ENCODE data around the gene ITGB8.
"Not testable (repeated sequence)": the region's sequence is repeated elsewhere in the genome, so short reads cannot be mapped to it uniquely, and the experiment has no call there.

Gene ITGB8

DNA sequence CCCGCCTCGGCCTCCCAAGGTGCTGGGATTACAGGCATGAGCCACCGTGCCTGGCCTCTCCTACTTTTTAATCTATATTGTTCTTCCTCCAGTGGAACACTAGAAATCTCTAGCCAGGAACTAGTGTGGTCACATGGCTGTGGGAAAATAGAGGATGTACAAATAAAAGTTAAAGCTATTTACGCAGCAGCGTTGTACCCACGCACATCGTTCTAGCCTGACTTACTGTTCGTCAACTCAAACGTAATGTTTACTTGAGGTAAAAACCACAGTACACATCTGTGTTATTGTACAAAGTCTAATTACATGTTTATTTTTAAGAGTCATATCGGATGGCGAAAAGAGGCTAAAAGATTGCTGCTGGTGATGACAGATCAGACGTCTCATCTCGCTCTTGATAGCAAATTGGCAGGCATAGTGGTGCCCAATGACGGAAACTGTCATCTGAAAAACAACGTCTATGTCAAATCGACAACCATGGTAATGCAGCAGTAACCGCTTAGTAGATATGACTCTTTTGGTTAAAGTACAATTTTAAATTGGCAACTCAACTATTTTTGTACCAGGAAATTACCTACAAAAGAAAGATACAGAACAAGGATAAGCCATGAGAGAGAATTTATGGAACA lies 50.8 kb downstream of the ITGB8 start:
- no peak for TF ChIP-seq CTCF (IDR thresholded peaks at IDR 0.05; ENCODE audit: extremely low read depth, missing control alignments)
- DNase-seq (ENCODE audit: low spot score) = no peak

DNA sequence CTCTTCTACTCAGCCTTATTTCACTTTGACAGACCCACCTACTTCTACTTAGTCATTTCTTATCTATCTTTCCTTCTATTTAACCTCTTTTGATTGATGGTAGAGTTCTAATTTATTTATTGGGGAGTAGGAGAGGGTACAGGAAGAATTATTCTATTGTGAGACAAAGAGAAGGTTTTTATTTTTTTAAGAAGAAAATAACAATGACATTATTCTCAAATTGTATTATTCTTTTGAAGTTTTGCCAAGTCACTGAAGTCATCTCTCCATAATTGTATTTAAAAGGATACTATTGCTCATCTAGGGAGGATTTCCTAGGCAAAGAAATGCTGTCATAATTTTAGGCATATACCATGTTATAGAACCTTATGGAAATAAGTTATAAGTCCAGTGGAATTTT lies 52.7 kb downstream of the ITGB8 start:
- TF ChIP-seq CTCF (IDR thresholded peaks at IDR 0.05; ENCODE audit: extremely low read depth, missing control alignments) = no peak

DNA sequence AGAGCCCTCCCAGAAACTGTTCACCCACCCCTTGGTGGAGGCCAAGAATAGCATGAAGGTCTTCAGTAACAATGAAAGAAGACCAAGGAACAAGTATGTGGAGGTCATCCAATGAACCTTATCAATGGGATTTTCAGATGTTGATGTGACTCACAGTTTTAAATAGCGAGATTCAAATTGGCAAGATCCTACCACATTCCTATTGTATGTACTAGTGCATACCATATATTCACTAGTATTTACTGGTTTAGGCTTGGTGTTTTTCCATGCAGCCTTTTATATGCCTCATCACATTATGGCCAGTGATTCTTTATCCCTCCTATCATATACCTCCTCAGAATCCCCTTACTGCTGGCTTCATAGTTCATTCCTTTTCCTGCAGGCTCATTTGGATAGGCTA lies 54.4 kb downstream of the ITGB8 start:
- no peak for DNase-seq (ENCODE audit: low spot score)
- no peak for TF ChIP-seq CTCF (IDR thresholded peaks at IDR 0.05; ENCODE audit: extremely low read depth, missing control alignments)

More for the DNA sequence above, 52.7 kb downstream of the ITGB8 start:
- DNase-seq (ENCODE audit: low spot score) = no peak

DNA sequence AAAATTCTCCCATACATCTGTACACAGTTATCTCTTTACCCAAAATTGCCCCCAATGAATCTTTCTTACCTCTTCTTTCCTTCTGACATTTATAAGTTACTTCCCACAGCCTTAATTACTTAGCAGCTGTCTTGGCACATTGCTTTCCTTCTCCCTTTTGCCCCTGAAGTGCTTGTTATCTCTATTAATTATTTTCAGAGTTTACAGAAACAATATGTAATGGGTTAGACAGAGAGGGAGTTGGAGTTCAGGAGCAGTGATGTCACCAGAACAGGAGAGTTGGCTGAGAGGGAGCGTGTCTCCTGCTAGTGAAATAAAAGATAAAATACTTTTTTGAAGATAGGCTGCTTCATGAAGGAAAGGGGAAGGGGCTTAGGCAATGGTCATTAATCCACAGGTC lies 57.4 kb downstream of the ITGB8 start:
- TF ChIP-seq CTCF (IDR thresholded peaks at IDR 0.05; ENCODE audit: extremely low read depth, missing control alignments) = no peak
- no peak for DNase-seq (ENCODE audit: low spot score)

DNA sequence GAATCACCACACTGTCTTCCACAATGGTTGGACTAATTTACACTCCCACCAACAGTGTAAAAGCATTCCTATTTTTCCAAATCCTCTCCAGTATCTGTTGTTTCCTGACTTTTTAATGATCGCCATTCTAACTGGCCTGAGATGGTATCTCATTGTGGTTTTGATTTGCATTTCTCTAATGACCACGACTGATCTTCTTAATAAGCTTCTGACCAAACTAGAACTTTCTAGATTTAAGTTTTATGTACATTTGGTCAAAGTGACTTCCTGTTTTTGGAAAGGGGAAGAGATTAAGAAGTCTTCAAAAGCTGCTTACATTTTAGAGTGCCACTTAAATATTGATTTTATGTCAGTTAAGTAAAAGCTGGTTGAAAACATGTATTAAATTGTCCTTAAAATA lies 58.5 kb downstream of the ITGB8 start:
- not testable (repeated sequence) for DNase-seq (ENCODE audit: low spot score)

DNA sequence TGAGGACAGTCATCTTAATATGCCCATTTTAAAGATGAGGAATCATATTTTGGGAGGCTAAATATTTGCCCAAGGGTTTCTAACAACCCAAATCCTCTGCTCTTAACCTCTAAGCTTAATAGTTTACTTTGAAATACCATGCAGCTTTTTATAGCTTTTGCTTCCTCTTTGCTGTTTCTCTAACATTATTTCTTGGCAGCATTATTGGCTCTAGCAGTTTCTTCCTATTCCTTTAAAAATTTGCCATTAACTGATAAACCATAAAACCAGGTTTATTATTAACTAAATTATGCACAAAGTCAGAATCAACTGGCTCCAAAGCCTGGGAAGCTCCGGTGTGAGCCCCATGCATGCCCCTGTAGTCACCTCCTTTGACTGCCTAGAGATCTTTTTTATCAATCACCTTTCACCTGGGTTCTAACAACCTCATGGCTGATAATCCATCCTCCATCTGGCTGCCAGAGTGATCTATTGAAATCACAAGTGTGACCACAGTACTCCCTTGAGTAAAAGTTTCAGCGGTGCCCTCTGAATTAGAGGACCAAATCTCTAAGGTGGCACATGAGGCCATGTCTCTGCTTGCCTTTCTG lies 62.4 kb downstream of the ITGB8 start:
- TF ChIP-seq CTCF (IDR thresholded peaks at IDR 0.05; ENCODE audit: extremely low read depth, missing control alignments) = no peak
- DNase-seq (ENCODE audit: low spot score) = no peak

- no peak for DNase-seq (ENCODE audit: low spot score)
- TF ChIP-seq CTCF (IDR thresholded peaks at IDR 0.05; ENCODE audit: extremely low read depth, missing control alignments) = no peak
Observed at GRCh38 chr7:20393616-20394015, 62.9 kb downstream of the ITGB8 start.

GRCh38 chr7:20394284-20394683 lies 63.6 kb downstream of the ITGB8 start:
- DNase-seq (ENCODE audit: low spot score) = no peak
- TF ChIP-seq CTCF (IDR thresholded peaks at IDR 0.05; ENCODE audit: extremely low read depth, missing control alignments) = no peak

All from GM20000 (cell line).